GM12878 (cell line): ENCODE results near the gene MFAP1. TPM values are rescaled to one million over a fixed set of nuclear protein-coding genes. Genes with fewer than 3 reads are reported as not detected.

ENCODE experiments used
- CEBPB ChIP-seq, 2 experiments: fragments of 150-350 bp in 1 of 2; IDR thresholded peaks; 2 replicates each; pipeline ENCODE4 v1.6.1; 2012 to 2014; ENCODE audit warnings: low read depth in 2 of 2, low read length in 2 of 2, borderline replicate concordance in 1 of 2, inconsistent platforms in 1 of 2
- CUX1 ChIP-seq: IDR thresholded peaks from 2 replicates; pipeline ENCODE4 v1.6.1; 2012; ENCODE audit warnings: improper control_type of control experiment, low read depth, low read length; ENCODE audit not compliant: insufficient replicate concordance
- DPF2 ChIP-seq: fragments of 450-650 bp; IDR thresholded peaks from 2 replicates; pipeline ENCODE4 v1.6.1; 2017; ENCODE audit warnings: mild to moderate bottlenecking
- IRF3 ChIP-seq: fragments of 450-650 bp; IDR thresholded peaks from 2 replicates; pipeline ENCODE4 v1.6.1; 2014; ENCODE audit warnings: mild to moderate bottlenecking
- KLF5 ChIP-seq: fragments of 450-650 bp; IDR thresholded peaks from 2 replicates; pipeline ENCODE4 v1.6.1; 2014; ENCODE audit warnings: mild to moderate bottlenecking; ENCODE audit not compliant: partially characterized antibody
- MTA3 ChIP-seq: IDR thresholded peaks from 2 replicates; pipeline ENCODE4 v1.6.1; 2012; ENCODE audit warnings: low read length, inconsistent platforms, borderline replicate concordance
- NFXL1 ChIP-seq: fragments of 450-650 bp; IDR thresholded peaks from 2 replicates; pipeline ENCODE4 v1.6.1; 2017; ENCODE audit warnings: antibody characterized with exemption, mild to moderate bottlenecking, borderline replicate concordance
- NRF1 ChIP-seq: conservative IDR thresholded peaks from 2 replicates; pipeline ENCODE4 v1.6.1; 2011; ENCODE audit warnings: mild to moderate bottlenecking, low read depth, low read length, improper control_type of control experiment
- PAX5 ChIP-seq: IDR thresholded peaks from 2 replicates; pipeline ENCODE4 v1.6.1; 2011; ENCODE audit warnings: low read depth, low read length, borderline replicate concordance
- PBX3 ChIP-seq: IDR thresholded peaks from 2 replicates; pipeline ENCODE4 v1.6.1; 2011; ENCODE audit warnings: mild to moderate bottlenecking, low read depth, low read length, moderate library complexity; ENCODE audit not compliant: insufficient replicate concordance
- PML ChIP-seq: IDR thresholded peaks from 2 replicates; pipeline ENCODE4 v1.6.1; 2012; ENCODE audit warnings: low read length, inconsistent platforms
- POU2F2 ChIP-seq: IDR thresholded peaks from 3 replicates; pipeline ENCODE4 v1.6.1; 2011; ENCODE audit warnings: low read depth, mild to moderate bottlenecking, low read length, borderline replicate concordance
- REST ChIP-seq: IDR thresholded peaks from 2 replicates; pipeline ENCODE4 v1.6.1; 2012; ENCODE audit warnings: mild to moderate bottlenecking, low read depth, low read length
- TCF3 ChIP-seq: IDR thresholded peaks from 2 replicates; pipeline ENCODE4 v1.6.1; 2012; ENCODE audit warnings: low read depth, mild to moderate bottlenecking, low read length, borderline replicate concordance; ENCODE audit not compliant: insufficient read depth
- polyA plus RNA-seq, 11 experiments: library from polyadenylated mRNA; depleted of rRNA in 4 of 11; unstranded in 6 of 11; stranded (reverse) in 5 of 11; fragments of >200 nt; fragmentation: Nextera tagmentation in 4 of 11; fragmentation: Illumina TruSeq in 1 of 11; extraction: Ambion mirVana in 4 of 11; extraction: Trizol in 1 of 11; gene quantifications; 1 replicate in 1 of 11; 2 replicates in 10 of 11; pipeline versions ENCODE4 v1.2.1 to v1.2.3, GENCODE V29; 2011 to 2016; ENCODE audit warnings: inconsistent platforms in 2 of 11, missing spikeins in 2 of 11, low read depth in 1 of 11
- total RNA-seq, 4 experiments: library from RNA; depleted of rRNA in 3 of 4; stranded (reverse); fragments of >200 nt in 3 of 4; fragmentation: Illumina TruSeq in 1 of 4; extraction: Trizol in 1 of 4; gene quantifications; 2 replicates each; pipeline versions ENCODE4 v1.2.1 to v1.2.3, GENCODE V29; 2013 to 2021
- TF ChIP-seq, protein P1 (sequence below): fragments of 450-650 bp; IDR thresholded peaks from 2 replicates; pipeline ENCODE4 v1.6.1; 2017; ENCODE audit warnings: mild to moderate bottlenecking, low read depth, inconsistent platforms; ENCODE audit not compliant: poor library complexity, severe bottlenecking

Gene MFAP1
- total and polyA plus RNA-seq, 10 of the 15 experiments (the other 5 are each of a cell fraction or from before 2014, with no cell fraction given), result 24.5 to 67.3 (median 47.4) TPM

- TF ChIP-seq NFXL1 (no peak), PBX3 (no peak), DPF2 (peak; percentile 91), MTA3 (peak; percentile 58; the same call in 1 of the 2 replicates), CEBPB (IDR thresholded peaks at IDR 0.05; ENCODE audit: borderline replicate concordance in 1 of 2, low read depth in 2 of 2, low read length in 2 of 2) (no peak), IRF3 (no peak), REST (no peak), TCF3 (0 out of 2 replicates have a peak, but pooled peaks have one; percentile 5), POU2F2 (peak; percentile 76; the same call in 2 of the 3 replicates), KLF5 (peak; percentile 74), PML (0 out of 2 replicates have a peak, but pooled peaks have one; percentile 62), CUX1 (no peak), NRF1 (no peak), PAX5 (peak; percentile 63; the same call in 1 of the 2 replicates)
- TF ChIP-seq, protein P1, sequence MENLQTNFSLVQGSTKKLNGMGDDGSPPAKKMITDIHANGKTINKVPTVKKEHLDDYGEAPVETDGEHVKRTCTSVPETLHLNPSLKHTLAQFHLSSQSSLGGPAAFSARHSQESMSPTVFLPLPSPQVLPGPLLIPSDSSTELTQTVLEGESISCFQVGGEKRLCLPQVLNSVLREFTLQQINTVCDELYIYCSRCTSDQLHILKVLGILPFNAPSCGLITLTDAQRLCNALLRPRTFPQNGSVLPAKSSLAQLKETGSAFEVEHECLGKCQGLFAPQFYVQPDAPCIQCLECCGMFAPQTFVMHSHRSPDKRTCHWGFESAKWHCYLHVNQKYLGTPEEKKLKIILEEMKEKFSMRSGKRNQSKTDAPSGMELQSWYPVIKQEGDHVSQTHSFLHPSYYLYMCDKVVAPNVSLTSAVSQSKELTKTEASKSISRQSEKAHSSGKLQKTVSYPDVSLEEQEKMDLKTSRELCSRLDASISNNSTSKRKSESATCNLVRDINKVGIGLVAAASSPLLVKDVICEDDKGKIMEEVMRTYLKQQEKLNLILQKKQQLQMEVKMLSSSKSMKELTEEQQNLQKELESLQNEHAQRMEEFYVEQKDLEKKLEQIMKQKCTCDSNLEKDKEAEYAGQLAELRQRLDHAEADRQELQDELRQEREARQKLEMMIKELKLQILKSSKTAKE, result peak; percentile 95
Observed at GRCh38 chr15:43777267-43777914, 47.1 kb downstream of the MFAP1 start (continued).
